CD4-positive, alpha-beta T cell treated with Interleukin-12 subunit alpha and Interleukin-12 subunit beta, for 1 hour (primary cell): Measurements from ENCODE around the gene MAPK7.

Source experiments
- DNase-seq: peaks from one replicate; pipeline ENCODE4 v3.0.0-alpha.2; 2020

The MAPK7 gene

DNA sequence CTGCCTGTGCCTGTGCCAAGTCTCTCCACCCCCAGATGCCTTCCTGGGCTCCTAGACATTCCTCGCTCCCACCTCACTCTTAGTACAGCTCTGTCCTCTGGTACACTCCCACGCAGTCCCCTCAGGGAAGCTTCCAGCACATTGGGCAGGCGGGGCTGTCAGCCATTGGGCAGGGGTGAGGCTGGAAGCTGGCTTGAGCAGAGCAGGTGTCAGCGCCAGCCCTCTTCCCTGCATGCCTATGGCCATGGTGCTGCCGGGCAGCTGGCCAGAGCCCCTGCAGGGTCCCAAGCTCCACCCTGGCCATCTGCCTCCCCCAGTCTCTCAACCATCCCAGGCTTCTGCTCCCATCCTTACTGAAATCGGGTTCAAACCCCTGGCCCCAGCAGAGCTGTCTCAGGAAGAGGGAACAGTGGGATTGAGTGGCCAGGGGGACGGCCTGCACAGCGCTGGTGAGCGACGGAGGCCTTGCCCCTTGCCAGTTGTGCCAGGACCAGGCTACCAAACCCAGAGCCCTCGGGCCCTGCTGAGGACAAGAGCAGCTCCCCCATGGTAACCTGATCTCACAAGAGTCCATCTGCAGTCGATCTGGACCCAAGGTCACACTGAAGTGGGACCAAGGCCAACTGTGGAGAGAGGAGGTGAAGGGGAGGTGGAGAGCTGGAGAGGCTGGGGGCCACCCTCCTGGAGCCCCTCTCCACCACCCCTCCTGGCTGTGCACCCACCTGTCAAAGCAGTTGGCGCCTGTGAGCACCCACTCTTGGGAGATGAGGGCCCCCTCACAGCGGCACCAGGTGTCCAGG, 13.4 kb upstream of the MAPK7 start:
- DNase-seq, result no peak

DNA sequence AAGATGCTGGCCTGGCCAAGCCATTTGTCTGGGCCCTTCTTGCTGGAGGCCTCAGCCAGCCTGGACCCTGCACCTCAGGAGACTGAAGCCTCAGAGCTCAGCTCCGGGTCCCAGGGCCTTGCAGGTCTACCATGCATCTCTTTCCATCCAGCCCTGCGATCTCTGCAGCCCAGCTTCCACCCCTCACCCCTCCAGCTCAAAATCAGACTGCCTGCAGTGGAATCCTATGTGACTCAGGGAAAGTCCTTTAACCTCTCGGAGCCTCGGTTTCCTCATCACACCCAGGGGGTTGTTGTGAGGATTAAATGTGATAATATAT, 12.8 kb upstream of the MAPK7 start:
- no peak for DNase-seq

- no peak for DNase-seq
Measured at GRCh38 chr17:19365833-19366636, 12.3 kb upstream of the MAPK7 start.

GRCh38 chr17:19366637-19366972, 11.7 kb upstream of the MAPK7 start:
- DNase-seq, result no peak

- no peak for DNase-seq
Measured at GRCh38 chr17:19368229-19368628, 10.1 kb upstream of the MAPK7 start.

DNA sequence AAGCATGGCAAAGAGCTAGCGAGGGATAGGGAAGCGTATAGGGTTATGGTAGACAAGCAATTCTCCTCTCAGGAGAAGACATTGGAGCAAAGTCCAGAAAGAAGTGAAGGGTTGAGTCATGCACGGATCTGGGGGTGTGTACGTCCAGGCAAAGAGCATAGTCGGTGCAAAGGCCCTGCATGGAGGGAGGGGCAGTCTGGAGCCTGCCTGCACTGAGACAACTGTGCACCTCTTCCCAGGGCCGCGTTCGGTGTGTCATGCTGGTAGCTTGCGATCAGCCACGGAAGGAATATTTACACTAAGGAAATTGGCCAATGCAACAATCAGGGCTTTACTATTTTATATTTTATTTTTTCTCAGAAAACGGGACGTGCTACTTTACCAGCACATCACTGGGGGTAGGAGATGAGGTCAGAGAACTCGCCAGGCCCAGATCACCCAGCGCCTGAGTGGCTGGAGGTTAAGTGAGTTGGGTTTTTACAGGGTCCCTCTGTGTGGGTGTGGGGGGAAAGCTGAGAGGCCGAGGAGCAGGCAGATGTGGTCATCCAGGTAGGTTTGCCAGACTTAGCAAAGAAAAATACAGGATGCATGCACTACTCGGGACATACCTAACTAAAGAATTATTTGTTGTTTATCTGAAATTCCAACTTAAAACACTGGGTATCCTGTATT, 9.1 kb upstream of the MAPK7 start:
- DNase-seq, result no peak

- peak; percentile 61 for DNase-seq
Measured at GRCh38 chr17:19369846-19370492, 8.3 kb upstream of the MAPK7 start.

DNA sequence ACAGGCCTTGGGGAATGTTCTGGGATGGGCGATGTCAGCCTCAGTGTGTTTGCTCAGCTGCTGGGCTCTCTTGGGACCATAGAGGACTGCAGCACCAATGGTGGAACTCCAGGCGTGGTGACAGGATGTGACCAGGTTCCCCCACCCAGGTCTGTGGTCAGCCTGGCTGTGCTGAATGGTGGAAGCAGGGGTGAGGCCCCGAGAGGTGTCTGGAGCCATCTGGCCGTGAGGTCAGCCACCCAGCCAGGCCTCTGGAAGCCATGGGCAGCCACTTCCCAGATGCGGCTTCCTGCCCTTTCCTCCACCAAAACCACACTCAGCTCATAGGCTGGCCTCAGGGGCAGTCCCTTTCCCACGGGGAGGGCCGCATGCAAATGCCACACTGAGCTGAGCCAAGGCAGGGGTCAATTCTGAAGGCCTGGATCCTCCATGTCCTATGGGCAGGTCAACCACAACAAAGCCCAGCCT, 7.8 kb upstream of the MAPK7 start:
- peak; percentile 38 for DNase-seq

GRCh38 chr17:19371259-19372010, 6.9 kb upstream of the MAPK7 start:
- DNase-seq, result peak; percentile 28

DNA sequence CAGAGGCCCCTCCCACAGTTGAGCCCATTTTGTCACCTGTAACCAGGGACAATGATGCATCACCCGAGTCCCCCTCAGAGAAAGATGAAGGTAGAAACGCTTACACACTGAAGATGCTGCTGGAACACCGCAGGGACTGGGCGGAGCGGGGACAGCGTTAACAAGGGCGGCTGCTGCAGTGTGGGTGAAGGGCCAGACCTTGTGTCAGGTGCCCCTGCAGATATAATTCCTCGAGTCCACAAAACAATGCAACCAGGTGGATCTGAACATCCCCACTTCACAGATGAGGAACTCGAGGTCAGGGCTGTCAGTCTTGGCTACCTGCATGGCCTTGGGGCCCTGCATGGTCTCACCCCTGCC, 6.3 kb upstream of the MAPK7 start:
- DNase-seq, result no peak

- DNase-seq, result no peak
Measured at GRCh38 chr17:19372439-19372838, 5.9 kb upstream of the MAPK7 start.

GRCh38 chr17:19372866-19373504, 5.3 kb upstream of the MAPK7 start:
- no peak for DNase-seq

- DNase-seq, result no peak
Measured at GRCh38 chr17:19374136-19374535, 4.2 kb upstream of the MAPK7 start.

DNA sequence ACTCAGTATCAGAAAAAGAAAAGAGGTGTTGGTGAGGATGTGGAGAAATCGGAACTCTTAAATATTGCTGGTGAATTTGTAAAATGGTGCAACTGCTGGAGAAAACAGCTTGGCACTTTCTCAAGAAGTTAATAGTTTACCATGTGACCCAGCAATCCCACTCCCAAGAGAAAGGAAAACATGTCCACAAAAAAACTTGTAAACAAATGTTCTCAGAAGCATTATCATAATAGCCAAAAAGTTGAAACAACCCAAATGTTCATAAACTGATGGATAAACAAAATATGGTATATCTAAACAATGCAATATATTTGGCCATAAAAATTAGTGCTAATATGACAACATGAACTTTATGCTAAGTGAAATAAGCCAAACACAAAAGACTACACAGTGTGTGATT, 2.6 kb upstream of the MAPK7 start:
- DNase-seq, result no peak

- DNase-seq, result no peak
Measured at GRCh38 chr17:19376811-19377210, 1.5 kb upstream of the MAPK7 start.

- DNase-seq, result peak; percentile 97
Measured at GRCh38 chr17:19377602-19378415, 489 bp upstream of the MAPK7 start.

DNA sequence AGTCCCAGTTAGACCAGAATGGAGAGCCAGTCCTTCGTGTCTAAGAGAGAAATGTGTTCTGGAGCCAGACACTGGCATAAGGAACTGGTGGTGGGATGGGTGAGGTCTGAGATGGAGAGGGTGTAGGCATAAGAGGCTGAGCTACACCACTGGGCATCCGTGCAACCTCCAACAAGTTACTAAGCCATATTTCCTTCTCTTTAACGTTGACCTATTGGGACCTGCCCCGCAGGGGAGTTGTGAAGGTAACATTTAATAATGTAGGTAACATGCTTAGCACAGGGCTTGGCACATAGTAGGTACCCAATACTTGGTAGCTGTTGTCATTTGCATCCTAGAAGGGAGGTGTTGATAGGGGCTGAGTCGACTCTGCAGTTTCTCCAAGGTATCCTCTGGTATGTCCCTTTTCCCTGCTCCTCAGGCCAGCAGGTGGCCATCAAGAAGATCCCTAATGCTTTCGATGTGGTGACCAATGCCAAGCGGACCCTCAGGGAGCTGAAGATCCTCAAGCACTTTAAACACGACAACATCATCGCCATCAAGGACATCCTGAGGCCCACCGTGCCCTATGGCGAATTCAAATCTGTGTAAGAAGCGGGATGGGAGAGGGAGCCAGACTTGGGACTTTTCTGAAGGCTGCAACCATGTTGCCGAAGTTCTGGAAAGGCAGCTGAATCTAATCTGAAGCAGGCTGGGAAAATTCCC, 1.2 kb downstream of the MAPK7 start:
- DNase-seq, result no peak

- no peak for DNase-seq
Measured at GRCh38 chr17:19380481-19381301, 2.4 kb downstream of the MAPK7 start.

GRCh38 chr17:19381361-19381740, 3.1 kb downstream of the MAPK7 start:
- no peak for DNase-seq
